OCI-LY3 (cell line): ENCODE measurements around the gene EGLN2.

ENCODE experiments used
- H2AFZ ChIP-seq: fragments of 200-600, 300-600 bp; shearing (Covaris generic); 2 replicates; pipeline ENCODE4 v1.6.0; 2014; ENCODE audit warnings: antibody characterized with exemption, low read depth, low read length
- H3K27ac ChIP-seq: fragments of 200-600, 300-600 bp; sonication (generic); 2 replicates; pipeline ENCODE4 v1.5.1; 2014; ENCODE audit warnings: mild to moderate bottlenecking, low read length, moderate library complexity, mixed read lengths
- H3K27me3 ChIP-seq: fragments of 200-600, 300-600 bp; sonication (generic); 2 replicates; pipeline ENCODE4 v1.6.1; 2014; ENCODE audit warnings: low read depth, low read length, mixed read lengths
- H3K36me3 ChIP-seq: fragments of 200-600, 300-600 bp; sonication (generic); replicated peaks from 2 replicates; pipeline ENCODE3; 2014; ENCODE audit warnings: low read depth, low read length, mixed read lengths
- H3K4me1 ChIP-seq: fragments of 300-600, 200-600 bp; sonication (generic); 2 replicates; pipeline ENCODE4 v1.6.1; 2014; ENCODE audit warnings: low read length, mixed read lengths
- H3K4me2 ChIP-seq: fragments of 200-600, 300-600 bp; sonication (generic); 2 replicates; pipeline ENCODE4 v1.6.1; 2014; ENCODE audit warnings: low read length, mixed read lengths
- H3K4me3 ChIP-seq: fragments of 300-600, 200-600 bp; sonication (generic); 2 replicates; pipeline ENCODE4 v1.5.1; 2014; ENCODE audit warnings: antibody characterized with exemption, mild to moderate bottlenecking, low read length, moderate library complexity
- H3K79me2 ChIP-seq: fragments of 300-600, 200-600 bp; shearing (Covaris generic); 2 replicates; pipeline ENCODE4 v1.6.1; 2014; ENCODE audit warnings: mild to moderate bottlenecking, low read length, mixed read lengths
- H3K9ac ChIP-seq: fragments of 300-600, 200-600 bp; shearing (Covaris generic); 2 replicates; pipeline ENCODE4 v1.6.0; 2014; ENCODE audit warnings: mild to moderate bottlenecking, low read length, moderate library complexity
- H3K9me3 ChIP-seq: fragments of 200-600, 300-600 bp; shearing (Covaris generic); 2 replicates; pipeline ENCODE4 v1.6.1; 2014; ENCODE audit warnings: low read length, mixed read lengths; ENCODE audit not compliant: insufficient read depth
- H4K20me1 ChIP-seq: fragments of 200-600, 300-600 bp; sonication (generic); 2 replicates; pipeline ENCODE4 v1.6.1; 2016; ENCODE audit warnings: low read length, mixed read lengths; ENCODE audit not compliant: insufficient read depth
- CTCF ChIP-seq: fragments of 200-600, 300-600 bp; sonication (generic); IDR thresholded peaks from 2 replicates; pipeline ENCODE4 v1.5.1; 2014; ENCODE audit warnings: antibody characterized with exemption, low read length, low read depth
- EZH2phosphoT487 ChIP-seq: fragments of 200-600 bp; shearing (Covaris generic); IDR thresholded peaks from 2 replicates; pipeline ENCODE4 v1.6.1; 2018; ENCODE audit warnings: antibody characterized with exemption, mixed run types, low read depth

Gene EGLN2

GRCh38 chr19:40752257-40752781 is 46.7 kb upstream of the EGLN2 start:
- peaks cover 83% of the 10 kb centered on the region for H3K79me2 ChIP-seq
- peak overlapping the region; percentile 73 for H3K4me2 ChIP-seq
- peaks cover 37% of the 10 kb centered on the region for H3K36me3 ChIP-seq
- peaks cover 31% of the 10 kb centered on the region for H4K20me1 ChIP-seq
- no peak overlapping the region for H2AFZ ChIP-seq
- H3K4me3 ChIP-seq: peak overlapping the region; percentile 92
- TF ChIP-seq CTCF: no peak
- TF ChIP-seq EZH2phosphoT487: no peak
- no peaks in the 10 kb centered on the region for H3K9me3 ChIP-seq
- H3K27me3 ChIP-seq: no peaks in the 10 kb centered on the region
- H3K9ac ChIP-seq: peak overlapping the region; percentile 97
- peak overlapping the region; percentile 80 for H3K27ac ChIP-seq
- H3K4me1 ChIP-seq: peaks cover 50% of the 10 kb centered on the region

GRCh38 chr19:40754611-40755247 is 44.3 kb upstream of the EGLN2 start:
- Histone ChIP-seq H3K9ac (peak overlapping the region; percentile 49), H3K27me3 (no peaks in the 10 kb centered on the region), H2AFZ (no peak overlapping the region), H3K36me3 (peaks cover 53% of the 10 kb centered on the region), H3K27ac (peak overlapping the region; percentile 80), H3K79me2 (peaks cover 85% of the 10 kb centered on the region), H3K4me3 (peak overlapping the region; percentile 68), H3K4me1 (peaks cover 37% of the 10 kb centered on the region), H3K4me2 (peak overlapping the region; percentile 74), H4K20me1 (peaks cover 45% of the 10 kb centered on the region), H3K9me3 (no peaks in the 10 kb centered on the region)
- TF ChIP-seq CTCF: no peak
- no peak for TF ChIP-seq EZH2phosphoT487

- Histone ChIP-seq H3K4me1 (peaks cover 38% of the 10 kb centered on the region), H3K9me3 (no peaks in the 10 kb centered on the region), H3K79me2 (peaks cover 85% of the 10 kb centered on the region), H3K27ac (peak overlapping the region; percentile 80), H3K9ac (no peak overlapping the region), H2AFZ (no peak overlapping the region), H3K4me2 (peak overlapping the region; percentile 74), H3K4me3 (no peak overlapping the region), H3K27me3 (no peaks in the 10 kb centered on the region), H4K20me1 (peaks cover 48% of the 10 kb centered on the region), H3K36me3 (peaks cover 56% of the 10 kb centered on the region)
- TF ChIP-seq CTCF (no peak), EZH2phosphoT487 (no peak)
Measured at GRCh38 chr19:40755248-40755624, 43.8 kb upstream of the EGLN2 start.

GRCh38 chr19:40755791-40756190 is 43.2 kb upstream of the EGLN2 start:
- TF ChIP-seq CTCF (no peak), EZH2phosphoT487 (no peak)
- Histone ChIP-seq H3K79me2 (peaks cover 90% of the 10 kb centered on the region), H3K4me2 (0 out of 2 replicates have a peak overlapping the region, but pooled peaks have one; percentile 74), H3K9ac (no peak overlapping the region), H3K27me3 (no peaks in the 10 kb centered on the region), H3K27ac (peak overlapping the region; percentile 80; the same call in 1 of the 2 replicates), H4K20me1 (peaks cover 51% of the 10 kb centered on the region), H3K36me3 (peaks cover 61% of the 10 kb centered on the region), H3K4me3 (no peak overlapping the region), H3K4me1 (peaks cover 41% of the 10 kb centered on the region), H2AFZ (no peak overlapping the region), H3K9me3 (no peaks in the 10 kb centered on the region)
